GM12892 (cell line): ENCODE measurements around the gene COMTD1.

Source experiments
- POLR2A ChIP-seq: IDR thresholded peaks from 2 replicates; pipeline ENCODE4 v1.6.1; 2011; ENCODE audit warnings: low read depth, low read length, control low read depth
- POLR2AphosphoS5 ChIP-seq: IDR thresholded peaks from 2 replicates; pipeline ENCODE4 v1.6.1; 2011; ENCODE audit warnings: low read depth, low read length, control low read depth

- no peak for TF ChIP-seq POLR2A
- TF ChIP-seq POLR2AphosphoS5: no peak; the same call in 1 of the 2 replicates
Observed at GRCh38 chr10:75233444-75234016, 2.2 kb downstream of the COMTD1 start.
